Stimulated activated CD8-positive, alpha-beta memory T cell treated with anti-CD3 and anti-CD28 coated beads, Interleukin-15, amount 100 ng/mL, for 1 hour (primary cell): ENCODE measurements around the gene P2RY6.
"Not testable (repeated sequence)": the region's sequence is repeated elsewhere in the genome, so short reads cannot be mapped to it uniquely, and the experiment has no call there.

Experiments
- DNase-seq: peaks from one replicate; pipeline ENCODE4 v3.0.0-alpha.2; 2020; ENCODE audit warnings: low read depth

The P2RY6 gene

DNA sequence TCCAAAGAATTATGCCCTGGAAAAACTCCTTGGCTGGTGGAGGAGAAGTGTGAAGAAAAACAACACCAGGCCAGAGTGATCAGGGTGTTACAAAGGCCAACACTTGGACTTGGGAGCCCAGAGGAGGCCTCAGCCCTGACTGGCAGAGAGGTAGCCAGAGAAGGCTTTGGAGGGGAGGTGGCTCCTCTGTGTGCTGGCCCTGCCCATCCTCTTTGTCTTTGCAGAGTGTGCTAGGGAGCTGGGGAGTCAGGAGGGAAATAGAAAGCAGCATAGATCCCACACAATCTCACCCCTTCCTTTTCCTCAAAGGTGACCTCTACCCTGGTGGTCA, 12.0 kb upstream of the P2RY6 start:
- DNase-seq: no peak

- DNase-seq: no peak
These were observed 9.2 kb upstream of the P2RY6 start for GRCh38 chr11:73262851-73263495.

GRCh38 chr11:73263640-73264039, 8.5 kb upstream of the P2RY6 start:
- DNase-seq: no peak

- DNase-seq: no peak
These were observed 6.8 kb upstream of the P2RY6 start for GRCh38 chr11:73265278-73265810.

DNA sequence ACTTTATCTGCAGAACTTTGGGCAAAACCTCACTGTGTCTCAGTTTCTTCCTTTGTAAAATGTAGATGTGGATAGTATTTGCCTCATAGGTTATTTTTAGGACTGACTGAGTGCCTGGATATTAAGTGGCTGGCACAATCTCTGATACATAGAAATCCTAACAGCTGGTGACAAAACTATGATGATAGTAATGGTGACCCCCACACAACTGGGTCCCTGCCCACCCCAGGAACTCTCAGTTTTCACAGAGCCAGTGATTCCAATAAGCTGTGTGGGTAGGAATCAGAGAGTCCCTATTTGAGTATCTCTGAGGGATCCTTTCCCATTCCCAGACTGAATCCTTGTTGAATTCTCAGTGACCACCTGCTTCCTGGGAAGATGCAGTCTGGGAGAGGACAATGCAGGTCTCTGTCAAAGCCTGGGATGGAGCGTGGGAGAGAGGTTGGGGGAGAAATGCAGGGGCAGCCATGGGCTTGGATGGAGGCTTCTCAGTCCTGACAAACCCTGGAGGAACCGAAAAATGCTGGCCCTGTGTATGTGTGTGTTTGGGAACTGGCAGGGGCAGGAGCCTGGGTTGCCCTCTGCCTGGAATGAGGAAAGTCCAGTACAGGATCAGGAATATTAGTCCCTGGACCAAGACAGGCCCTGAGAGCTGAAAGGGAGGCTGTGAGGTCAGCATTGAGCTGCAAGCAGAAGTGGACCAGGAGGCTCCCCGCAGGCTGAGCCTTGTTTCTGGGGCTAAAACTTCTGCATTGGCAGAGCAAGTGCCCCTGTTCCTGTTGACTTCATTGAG, 6.1 kb upstream of the P2RY6 start:
- DNase-seq: no peak

DNA sequence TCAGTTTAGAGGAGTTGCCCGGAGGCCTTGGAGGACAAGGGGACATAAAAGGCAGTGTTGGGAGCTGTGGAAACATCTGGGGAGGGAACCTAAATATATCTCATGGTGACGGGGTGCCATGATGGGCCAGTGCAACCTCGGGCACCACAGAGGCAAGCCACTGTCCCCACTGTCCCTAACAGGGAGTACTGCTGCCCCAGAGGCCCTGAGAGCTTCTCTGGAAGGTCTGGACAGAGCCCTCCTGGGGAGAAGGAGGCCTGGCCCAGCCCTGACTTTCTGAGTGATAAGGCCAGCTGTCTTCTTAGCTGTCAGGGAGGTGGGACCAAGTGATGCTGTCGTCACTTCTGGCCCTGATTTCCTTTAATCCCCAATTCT, 5.5 kb upstream of the P2RY6 start:
- no peak for DNase-seq

DNA sequence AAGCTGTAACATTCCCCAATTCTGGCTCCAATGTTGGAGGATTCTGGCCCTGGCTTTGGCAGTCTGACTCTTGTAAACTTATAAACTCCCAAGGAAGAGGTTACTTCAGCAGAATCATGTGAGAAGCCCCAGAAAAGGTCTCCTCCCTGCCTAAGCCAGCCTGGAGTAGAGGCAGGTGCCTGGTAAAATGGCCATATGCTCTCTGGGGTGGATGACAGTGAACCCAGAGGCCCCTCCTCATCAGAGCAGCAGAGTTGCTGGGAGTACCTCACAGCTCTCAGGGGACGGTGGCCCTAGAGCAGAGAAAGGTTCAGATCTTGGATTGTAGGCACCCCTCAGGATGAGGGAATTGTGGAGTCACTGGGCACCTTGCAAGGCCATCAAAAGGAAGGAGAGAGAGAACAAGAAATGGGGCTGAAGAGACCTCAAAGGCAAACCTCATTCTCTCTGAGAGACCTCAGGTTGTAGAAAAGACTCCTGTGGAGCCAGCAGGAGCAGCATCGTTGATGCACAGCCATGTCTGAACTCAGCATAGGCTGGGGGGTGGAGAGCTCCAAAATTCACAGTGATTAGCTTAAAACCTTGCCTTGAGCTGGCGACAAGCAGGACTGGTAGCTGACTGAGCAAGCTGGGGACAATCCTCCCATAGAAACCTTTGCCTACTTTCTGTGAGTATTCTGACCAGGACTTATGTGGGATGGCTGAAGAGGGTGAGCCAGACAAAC, 4.9 kb upstream of the P2RY6 start:
- no peak for DNase-seq

DNA sequence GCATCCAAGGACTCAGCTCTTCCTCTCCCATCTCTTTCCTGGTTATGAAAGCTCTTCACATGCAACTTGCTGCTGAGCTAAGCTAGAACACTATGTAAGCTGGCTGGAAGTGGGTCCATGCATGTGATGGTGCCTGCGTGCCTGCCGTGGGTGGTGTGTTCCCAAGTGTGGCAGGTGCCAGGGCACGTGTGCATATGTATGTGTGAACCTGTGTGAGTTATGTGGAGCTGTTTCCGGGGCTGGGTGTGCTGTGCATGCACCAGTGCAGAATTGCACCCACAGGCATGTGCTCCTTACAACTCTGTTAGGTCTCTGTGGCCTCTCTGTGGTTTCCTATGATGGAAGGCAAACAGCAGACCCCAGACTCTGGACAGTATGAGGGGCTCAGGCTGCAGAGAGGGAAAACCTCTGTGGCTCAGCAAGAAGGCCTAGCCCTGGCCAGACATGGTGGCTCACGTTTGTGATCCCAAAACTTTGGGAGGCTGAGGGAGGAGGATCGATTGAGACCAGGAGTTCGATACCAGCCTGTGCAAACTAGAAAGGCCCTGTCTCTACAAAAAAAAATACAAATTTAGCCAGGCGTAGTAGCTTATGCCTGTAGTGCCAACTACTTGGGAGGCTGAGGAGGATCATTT, 4.1 kb upstream of the P2RY6 start:
- DNase-seq: no peak

GRCh38 chr11:73268671-73269271, 3.4 kb upstream of the P2RY6 start:
- DNase-seq: no peak

DNA sequence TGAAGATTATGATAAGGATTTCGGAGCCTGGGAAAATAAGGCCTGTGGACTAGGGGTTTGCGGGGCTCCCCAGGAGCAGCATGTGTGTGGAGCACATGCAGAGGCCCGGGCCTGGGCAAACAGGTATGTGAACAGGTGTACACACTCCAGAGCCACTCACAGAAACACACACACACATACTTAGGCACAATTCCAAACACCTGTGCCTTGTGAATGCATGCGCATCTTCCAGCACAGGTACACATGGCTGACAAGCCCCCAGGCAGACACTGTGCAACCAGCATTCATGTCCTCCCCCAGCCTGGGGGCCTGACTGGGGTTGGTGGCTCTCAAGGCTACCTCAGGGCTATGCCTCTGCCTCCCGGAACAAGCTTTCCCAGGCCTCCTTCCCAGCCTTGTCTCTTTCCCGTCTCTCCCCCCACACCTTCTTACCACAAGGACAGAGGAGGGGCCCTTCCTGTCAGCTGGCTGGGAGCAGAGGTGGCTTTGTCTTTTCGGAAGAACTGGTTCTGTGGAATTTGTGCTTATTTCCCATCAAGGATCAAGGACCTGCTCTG, 2.6 kb upstream of the P2RY6 start:
- DNase-seq: no peak

DNA sequence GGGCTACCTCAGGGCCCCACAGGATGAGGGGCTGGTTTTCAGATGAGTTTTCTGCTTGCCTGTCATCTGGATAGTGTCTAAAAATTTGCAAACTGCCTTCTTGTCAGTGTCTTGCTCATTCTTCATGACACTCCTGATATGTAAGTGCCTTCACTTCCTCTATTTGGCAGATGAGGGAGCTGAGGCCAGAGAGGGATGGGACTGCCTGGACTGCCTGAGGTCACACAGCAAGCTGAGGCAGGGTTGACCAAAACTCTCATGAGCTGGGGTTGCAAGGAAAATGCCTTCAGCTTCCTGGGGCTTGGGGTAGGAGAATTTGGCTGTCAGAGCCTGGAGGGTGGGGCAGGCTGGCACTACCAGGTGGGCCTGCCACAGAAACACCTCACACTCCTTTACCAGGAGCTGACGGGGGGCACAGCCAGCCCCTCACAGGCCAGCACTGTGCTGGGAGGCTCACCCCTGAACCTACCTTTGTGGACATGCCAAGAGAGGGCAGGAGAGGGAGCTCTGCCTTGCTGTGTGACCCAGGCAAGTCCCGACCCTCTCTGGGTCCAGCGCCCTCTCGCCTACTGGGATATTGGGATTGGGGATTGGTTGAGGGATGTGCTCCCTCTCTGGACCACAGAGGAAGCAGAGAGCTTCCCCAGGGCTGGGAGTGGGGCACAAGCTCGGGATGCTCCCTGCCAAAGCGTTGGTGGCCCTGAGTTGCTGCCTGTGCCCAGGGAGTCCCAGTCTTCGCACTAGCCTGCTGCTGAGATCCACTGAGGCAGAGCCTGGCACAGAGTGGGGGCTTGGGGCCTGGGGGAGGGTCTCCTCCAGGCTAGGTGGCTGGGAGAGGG, 1.9 kb upstream of the P2RY6 start:
- no peak for DNase-seq

DNA sequence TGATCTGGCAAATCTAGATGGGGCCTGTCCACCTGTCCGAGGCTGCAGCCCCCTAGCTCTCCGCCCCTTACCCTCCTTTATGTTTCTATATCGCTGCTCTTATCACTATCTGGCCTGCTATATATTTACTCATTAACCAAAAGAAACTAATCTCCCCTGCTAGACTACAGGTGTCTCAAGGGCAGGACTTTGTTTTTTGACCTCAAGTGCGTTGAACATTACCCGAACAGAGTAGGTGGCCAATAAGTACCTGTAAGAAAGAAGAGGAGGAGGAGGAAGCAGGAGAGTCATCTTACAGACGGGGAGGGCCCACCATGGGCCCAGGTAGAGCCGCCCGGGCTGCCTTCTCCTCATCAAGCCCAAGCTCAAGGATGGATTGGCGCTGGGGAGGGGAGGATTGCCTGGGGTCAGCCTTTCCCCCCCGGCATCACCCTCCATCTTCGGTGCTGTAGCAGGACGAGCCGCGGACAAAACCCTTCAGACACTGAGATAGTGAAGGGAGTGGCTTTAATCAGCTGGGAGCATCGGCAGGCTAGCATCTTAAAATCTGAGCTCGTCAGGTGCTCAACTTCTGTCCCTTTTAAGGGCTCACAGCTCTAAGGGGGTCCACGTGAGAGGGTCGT, 1.2 kb upstream of the P2RY6 start:
- no peak for DNase-seq

DNA sequence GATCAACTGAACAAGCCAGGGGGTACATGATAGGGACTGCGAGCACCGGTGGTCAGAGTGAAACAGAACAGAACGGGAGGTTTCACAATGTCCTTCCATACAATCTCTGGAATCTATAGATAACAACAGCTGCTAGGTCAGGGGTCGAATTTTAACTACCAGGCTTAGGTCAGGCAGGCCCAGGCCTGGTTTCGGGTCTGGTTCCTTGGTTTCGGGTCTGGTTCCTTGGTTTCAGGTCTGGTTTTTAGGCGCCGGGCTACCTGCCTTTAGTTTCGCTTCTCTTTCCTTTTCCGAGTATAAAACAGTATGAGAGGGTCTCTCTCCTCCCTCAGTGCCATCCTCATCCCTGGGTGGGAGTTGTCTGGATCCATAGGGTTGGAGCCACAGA, 666 bp upstream of the P2RY6 start:
- not testable (repeated sequence) for DNase-seq

- DNase-seq: no peak
These were observed 521 bp downstream of the P2RY6 start for GRCh38 chr11:73272680-73273038.

DNA sequence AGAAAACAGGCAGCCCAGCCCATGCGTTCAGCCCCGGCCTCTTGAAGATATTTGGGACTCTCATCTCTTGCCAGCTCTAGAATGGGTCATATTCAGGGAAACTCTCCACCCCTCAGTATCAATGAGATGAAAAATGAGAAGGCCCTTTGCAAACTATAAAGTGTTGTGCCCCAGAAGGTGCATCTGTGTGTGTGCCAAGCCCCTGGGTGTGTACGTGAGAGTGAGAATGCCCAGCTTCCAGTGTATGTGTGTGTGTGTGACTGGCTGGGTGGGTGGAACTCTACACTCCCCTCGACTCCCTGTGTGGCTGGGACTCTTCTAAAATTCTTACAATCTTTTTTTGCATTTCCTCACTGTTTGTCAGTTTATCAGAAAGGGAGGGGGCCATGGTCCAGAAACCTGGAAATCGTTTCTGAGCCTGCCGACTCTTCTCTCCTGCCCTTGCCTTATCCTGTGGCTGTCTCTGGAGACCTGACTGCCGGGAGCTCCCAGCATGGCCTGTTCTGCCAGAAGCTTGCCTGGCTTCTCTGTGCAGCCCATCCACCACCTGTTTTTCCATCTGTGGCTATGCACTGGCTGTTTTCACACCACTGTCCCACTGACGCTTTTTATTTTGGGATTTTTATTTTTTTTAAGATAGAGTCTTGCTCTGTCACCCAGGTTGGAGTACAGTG, 1.2 kb downstream of the P2RY6 start:
- no peak for DNase-seq

- not testable (repeated sequence) for DNase-seq
These were observed 2.1 kb downstream of the P2RY6 start for GRCh38 chr11:73274191-73274590.

- no peak for DNase-seq
These were observed 2.7 kb downstream of the P2RY6 start for GRCh38 chr11:73274722-73275380.

DNA sequence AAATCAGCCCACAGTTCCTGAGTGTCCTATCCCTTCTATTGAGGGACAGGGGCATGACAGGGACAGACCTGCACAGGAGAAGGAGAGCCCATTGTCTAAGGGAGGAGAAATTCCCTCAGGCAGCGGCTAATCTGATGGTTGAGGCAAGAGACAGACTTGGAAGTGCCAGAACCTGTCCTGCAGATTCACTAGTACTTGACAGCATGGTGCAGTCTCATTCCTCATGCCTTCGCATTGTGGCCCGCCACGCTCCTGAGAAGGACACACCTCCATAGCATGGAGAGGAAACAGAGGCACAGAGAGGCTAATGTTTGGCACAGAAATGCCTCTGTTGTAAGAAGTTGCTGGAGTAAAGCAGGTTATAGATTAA, 3.2 kb downstream of the P2RY6 start:
- no peak for DNase-seq

- DNase-seq: no peak
These were observed 5.3 kb downstream of the P2RY6 start for GRCh38 chr11:73277467-73277866.

GRCh38 chr11:73280626-73281025, 8.5 kb downstream of the P2RY6 start:
- DNase-seq: no peak
